Putamen (tissue), 1 donor: ENCODE results near the gene COX5A.
"Not testable (repeated sequence)": the region's sequence is repeated elsewhere in the genome, so short reads cannot be mapped to it uniquely, and the experiment has no call there.

Source experiments
- DNase-seq: peaks from one replicate; pipeline ENCODE4 v3.0.0-alpha.2; 2016; ENCODE audit warnings: low spot score

COX5A gene

GRCh38 chr15:74955796-74956647 lies 18.1 kb upstream of the COX5A start:
- DNase-seq: peak; percentile 34

DNA sequence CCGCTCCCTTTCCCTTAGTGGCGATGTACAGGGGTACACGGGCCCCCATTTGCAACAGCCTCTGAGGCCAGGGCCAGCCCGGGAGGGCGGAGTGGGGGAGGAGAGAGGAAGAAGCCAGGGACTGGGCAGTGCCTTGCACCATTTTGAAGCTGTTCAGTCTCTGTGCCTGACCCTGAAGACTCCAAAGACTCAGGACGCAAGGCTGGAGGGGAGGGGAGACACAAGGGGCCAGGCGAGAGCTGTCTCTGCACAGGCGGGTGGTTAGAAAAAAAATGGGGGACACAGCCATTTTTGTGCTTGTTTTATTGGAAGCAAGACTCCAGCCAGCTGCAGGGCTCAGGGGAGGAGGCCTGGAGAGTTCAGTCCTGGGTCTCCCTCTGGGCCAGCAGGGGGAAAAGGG lies 17.1 kb upstream of the COX5A start:
- no peak for DNase-seq

GRCh38 chr15:74954515-74954914 lies 16.6 kb upstream of the COX5A start:
- DNase-seq: no peak

- no peak for DNase-seq
These were observed 13.1 kb upstream of the COX5A start for GRCh38 chr15:74951006-74951405.

DNA sequence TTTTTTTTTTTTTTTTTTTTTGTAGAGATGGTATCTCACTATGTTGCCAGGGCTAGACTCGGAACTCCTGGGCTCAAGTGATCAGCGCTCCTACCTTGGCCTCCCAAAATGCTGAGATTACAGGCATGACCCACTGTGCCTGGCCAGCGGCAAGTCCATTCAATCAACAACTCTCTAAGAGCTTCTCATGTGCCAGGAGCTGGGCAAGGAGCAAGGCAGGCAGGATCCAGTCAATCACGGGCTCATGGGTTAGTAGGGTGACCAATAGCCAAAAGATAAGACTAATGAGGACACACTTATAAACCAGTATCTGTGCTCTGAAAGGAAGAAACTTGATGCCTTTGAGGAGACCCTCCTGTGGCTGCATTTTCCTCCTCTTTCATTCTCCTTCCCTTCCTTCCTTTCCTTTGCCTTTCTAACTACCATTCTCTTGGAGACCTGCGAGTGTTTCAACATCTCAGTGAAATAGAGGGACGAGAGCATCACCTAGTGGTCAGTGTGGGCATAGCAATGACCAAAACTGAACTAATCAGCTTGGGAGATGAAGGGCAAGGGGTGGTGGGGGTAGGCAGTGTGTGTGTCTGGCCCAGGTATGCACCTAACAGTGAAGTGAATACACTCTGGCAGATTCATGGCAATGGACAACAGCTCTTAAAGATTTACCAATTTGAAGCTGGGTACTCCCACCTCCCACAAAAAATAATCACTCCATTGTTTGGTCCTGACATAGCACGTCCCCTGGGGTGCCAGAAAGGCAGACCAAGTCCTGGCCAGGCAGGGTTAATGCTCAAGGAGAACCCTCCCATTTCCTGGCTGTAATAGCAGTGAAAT lies 12.4 kb upstream of the COX5A start:
- peak; percentile 68 for DNase-seq

GRCh38 chr15:74937272-74937589 lies 642 bp downstream of the COX5A start:
- DNase-seq: no peak

GRCh38 chr15:74935193-74935592 lies 2.7 kb downstream of the COX5A start:
- DNase-seq: not testable (repeated sequence)

DNA sequence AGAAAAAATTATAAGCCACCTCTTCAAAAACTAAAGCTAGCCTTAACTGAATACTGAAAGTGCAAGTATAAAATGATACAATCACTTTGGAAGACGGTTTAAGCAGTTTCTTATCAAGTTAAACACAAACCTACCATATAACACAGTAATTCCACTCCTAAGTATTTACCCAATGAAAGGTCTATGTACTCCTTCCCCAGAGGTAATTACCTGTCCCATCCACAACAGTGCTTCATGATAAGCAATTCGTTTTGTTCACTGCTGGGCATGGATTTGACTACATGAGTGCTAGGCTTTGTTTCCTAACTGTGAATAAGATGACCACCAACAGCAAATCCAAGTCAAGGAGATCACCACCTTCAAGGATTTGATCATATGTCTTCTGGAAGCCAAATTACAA lies 4.3 kb downstream of the COX5A start:
- DNase-seq: no peak

GRCh38 chr15:74928771-74929198 lies 9.1 kb downstream of the COX5A start:
- no peak for DNase-seq

- DNase-seq: no peak
These were observed 13.3 kb downstream of the COX5A start for GRCh38 chr15:74924525-74924924.

DNA sequence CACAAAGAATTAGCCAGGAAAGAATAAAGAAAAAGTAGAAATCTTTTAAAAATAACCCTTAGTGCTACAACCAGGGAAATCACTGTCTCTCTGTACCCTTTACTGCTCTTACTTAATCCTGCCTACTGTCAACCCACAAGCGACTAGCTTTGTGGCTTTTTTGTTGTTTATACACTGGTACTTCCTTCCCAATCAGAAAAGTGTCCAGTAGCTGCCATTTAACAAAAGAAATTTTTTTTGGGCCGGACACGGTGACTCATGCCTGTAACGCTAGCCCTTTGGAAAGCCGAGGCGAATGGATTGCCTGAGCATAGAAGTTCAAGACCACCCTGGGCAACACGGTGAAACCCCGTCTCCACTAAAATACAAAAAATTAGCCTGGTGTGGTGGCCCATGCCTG lies 17.4 kb downstream of the COX5A start:
- no peak for DNase-seq

GRCh38 chr15:74917676-74918075 lies 20.2 kb downstream of the COX5A start:
- DNase-seq: no peak

DNA sequence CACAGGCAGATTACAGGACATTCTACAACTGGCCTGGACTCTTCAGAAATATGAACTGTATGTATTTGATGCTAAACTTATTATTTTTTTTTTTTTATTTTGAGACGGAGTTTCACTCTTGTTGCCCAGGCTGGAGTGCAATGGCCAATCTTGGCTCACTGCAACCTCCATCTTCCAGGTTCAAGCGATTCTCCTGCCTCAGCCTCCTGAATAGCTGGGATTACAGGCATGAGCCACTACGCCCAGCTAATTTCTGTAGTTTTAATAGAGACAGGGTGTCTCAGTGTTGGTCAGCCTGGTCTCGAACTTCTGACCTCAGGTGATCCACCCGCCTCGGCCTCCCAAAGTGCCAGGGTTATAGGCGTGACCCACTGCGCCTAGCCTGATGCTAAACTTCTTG lies 24.1 kb downstream of the COX5A start:
- not testable (repeated sequence) for DNase-seq

GRCh38 chr15:74913041-74913440 lies 24.8 kb downstream of the COX5A start:
- DNase-seq: no peak

GRCh38 chr15:74908635-74909034 lies 29.2 kb downstream of the COX5A start:
- no peak for DNase-seq

- DNase-seq: no peak
These were observed 30.6 kb downstream of the COX5A start for GRCh38 chr15:74907163-74907870.

- DNase-seq: peak; percentile 90
These were observed 31.3 kb downstream of the COX5A start, which contains the start of gene FAM219B for GRCh38 chr15:74906450-74907162. Gene FAM219B (minus strand): TSS chr15:74906851. CDS start chr15:74906800, 51 bp downstream.

DNA sequence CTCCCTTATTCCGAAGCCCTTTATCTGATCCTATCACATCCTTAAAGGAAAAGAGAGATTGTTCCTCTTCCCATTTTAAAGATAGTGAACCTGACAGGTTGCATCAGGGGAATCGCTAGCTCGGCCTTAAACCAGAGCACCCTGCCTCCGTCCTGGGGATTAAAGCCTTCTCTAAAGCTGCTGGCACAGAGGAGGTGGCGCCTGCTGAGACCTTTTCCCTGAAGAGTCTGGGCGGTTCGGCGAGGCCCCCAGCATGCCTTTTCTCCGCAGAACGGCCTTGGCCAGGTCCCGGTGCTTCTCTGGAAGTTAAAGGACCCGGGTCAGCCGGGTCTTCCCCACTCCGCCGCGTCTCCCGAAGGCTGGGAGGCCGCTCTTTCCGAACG lies 31.8 kb downstream of the COX5A start:
- DNase-seq: no peak

DNA sequence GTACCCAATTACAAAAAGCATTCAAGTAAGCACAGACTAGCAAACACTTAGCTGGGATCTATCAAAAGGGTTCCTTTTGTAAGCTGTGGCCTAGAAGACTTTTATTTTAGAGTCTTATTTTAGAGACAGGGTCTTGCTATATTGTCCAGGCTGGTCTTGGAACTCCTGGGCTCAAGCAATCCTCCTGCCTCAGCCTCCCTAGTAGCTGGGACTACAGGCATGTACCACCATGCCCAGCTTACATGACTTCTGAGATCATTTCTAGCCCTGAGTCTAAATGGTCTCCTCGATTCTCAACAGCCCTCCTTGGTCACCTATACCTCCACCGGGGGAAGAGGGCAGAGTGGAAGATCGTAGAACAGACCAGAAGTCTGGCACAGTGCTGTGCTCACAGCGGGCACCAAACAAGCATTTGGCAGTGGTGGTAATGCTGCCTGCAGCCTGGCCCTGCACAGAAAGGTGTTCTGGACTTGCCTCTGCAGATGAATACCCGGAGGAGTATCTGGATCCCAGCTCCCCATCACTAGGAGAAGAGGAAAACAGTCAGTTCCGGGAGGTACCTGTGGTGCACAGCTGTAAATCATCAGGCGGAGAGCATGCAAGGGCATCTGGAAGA lies 33.6 kb downstream of the COX5A start:
- no peak for DNase-seq

DNA sequence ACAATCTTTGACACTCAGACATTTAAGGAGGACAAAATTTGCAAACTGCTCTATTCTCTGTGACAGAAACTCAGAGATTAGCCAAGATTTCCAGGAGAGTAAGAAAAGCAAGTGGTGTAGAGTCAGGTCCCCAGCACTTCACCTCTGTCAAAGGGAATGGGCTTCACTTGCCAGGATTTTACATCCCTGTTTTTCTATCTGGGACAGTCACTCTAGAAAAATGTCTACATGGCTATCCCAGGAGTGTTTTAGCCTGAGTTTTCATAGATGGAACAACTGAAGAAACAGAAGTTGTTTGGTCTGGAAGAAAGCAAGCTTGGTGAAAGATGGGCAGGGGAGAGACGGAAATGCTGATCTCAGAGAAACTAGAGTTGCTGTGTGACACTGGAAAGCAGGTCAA lies 34.2 kb downstream of the COX5A start:
- no peak for DNase-seq

DNA sequence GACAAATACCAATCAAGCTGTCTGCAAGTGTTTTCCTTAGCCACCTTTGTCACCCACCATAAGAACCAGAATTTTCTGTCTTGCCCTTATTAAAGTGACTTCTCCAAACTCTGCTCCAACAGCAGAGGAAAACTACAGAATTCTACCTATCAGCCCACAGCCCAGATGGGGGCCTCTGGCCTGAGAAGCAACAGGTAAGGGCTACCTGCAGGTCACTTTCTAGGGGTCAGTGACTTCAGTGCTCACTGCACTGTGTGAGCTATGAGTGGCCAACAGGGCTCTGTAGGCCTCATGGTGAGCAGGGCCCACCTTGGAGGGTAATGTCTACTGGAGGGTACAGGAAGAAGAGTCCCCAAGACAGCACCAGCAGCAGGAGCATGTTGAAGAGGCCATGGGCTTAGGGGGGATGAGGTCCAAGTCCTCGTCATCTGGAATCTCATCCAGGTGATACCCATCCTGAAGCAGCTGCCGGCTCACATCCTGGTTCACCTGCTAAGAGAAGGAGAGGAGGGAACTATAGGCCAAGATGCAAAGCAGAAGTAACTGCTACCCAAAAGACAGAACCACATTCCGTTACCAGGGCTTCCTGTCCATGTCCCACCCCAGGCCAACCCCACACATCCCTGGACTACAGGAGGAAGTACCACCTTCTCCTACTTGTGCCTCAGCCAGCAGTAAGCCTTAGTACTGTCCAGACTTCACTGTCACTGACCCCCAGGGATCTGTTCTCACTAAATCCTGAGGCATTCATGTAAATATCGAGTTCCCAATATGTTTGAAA lies 35.4 kb downstream of the COX5A start:
- DNase-seq: no peak
